Hepatocyte (in vitro differentiated cells): ENCODE data around the gene TMBIM1.

ENCODE experiments used
- CTCF ChIP-seq: fragments of 200-600 bp; sonication (generic); IDR thresholded peaks from 2 replicates; pipeline ENCODE4 v1.5.1; 2016; ENCODE audit warnings: antibody characterized with exemption, mild to moderate bottlenecking; ENCODE audit not compliant: poor library complexity
- EZH2 ChIP-seq: fragments of 200-600 bp; sonication (generic); IDR thresholded peaks from 2 replicates; pipeline ENCODE4 v1.6.1; 2016; ENCODE audit warnings: antibody characterized with exemption, mild to moderate bottlenecking, borderline replicate concordance
- EZH2phosphoT487 ChIP-seq: fragments of 200-600 bp; sonication (generic); IDR thresholded peaks from one replicate; pipeline ENCODE4 v1.6.1; 2018; ENCODE audit warnings: antibody characterized with exemption, mild to moderate bottlenecking, low read depth, moderate library complexity; ENCODE audit not compliant: unreplicated experiment, severe bottlenecking

DNA sequence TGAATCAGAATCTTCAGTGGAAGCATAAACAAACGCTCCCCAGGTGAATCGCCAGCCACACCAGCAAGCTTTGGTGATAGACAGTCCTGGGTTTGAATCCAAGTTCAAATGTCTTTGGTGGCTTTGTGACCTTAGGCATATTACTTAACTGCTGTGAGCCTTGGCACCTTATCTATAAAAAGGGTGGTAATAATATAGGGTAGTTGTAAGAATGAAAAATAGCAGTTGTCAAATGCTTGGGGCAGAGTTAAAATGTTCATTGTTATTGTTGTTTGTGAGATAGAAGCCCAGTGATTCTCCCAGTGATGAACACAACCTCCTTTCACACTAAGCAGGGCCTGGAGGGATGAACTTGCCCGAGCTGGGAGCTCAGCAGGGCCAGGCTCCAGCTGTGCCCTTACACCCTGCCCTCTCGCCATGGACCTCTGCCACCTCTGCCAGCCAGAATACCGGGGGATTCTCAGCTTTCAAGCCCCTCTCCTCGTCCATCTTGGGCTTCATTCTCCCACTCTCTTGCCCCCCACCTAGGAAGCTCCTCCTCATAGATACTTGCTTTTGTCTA is 6.1 kb upstream of the TMBIM1 start:
- TF ChIP-seq CTCF (no peak), EZH2 (no peak), EZH2phosphoT487 (no peak)
